Raji (cell line): ENCODE measurements around the gene C1QTNF5.

Source experiments
- POLR2A ChIP-seq: IDR thresholded peaks from 2 replicates; pipeline ENCODE4 v1.6.1; 2011; ENCODE audit warnings: low read depth, low read length, control low read depth; ENCODE audit not compliant: insufficient read depth

C1QTNF5 gene

DNA sequence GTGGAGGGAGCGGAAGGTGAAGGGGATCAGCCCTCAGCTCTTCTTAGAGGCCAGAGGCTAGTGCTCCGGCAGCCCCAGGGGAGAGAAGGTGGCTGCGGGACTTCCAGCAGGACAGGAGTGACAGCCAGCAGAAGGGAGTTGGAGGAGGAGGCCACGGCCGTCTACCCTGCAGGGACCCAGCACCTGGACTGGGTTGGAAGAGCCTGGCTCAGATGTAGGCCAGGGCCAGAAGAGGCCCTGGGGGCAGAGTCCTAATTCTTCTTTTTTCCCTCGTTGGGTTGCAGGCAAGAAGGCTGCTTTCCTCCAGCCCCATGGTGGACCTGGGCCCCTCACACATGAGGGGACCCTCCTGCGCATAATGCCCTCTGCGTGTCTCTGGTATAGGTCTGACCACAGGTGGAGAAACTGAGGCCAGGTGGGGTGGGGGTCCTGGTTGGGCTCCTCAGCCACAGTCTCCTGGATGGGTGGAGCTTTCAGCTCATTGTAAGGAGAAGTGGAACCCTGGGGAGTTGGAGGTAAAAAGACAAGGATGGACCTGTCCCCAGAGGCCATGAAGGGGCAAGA, 21.5 kb downstream of the C1QTNF5 start:
- no peak for TF ChIP-seq POLR2A

DNA sequence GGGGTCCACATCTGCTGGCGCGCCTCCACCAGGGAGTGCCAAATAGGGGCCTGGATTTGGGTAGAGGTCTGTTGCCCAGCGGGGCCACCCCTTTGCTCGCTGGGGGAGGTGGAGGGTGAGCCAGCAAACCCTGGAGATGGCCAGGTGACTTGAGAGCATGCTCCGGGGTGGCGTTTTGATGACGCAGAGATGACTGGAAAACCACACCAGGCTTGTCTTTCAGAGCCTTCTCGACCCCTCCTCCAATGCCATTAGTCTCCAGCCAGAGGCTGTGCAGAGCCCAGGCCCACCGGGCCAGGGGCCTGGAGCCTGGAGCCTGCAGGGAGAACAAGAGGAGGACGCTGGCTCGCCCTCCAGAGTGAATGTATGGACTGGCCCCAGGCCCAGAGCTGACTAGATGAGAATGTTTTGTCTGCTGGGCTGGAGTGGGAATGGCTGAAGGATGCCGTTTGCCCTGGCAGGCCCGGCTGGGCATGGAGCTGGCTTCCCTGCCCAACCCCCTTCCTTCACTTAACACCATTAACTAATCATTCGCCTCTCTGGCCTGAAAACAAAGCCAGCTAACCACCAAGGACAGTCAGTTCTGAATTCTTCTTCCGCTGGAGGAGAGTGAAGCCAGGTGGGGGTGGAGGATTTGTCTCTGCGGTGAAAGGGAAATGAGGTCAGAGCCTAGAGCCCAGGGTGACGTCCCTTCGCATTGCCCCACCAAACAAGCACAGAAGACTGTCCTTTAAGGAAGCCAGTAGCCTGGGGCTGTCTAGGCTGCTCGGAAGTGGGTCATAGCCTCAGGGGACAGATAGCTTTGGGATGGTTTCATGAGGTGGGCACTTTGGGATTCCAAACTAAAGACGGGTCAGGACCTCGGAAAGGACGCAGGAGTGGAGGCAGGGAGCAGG, 22.2 kb downstream of the C1QTNF5 start:
- TF ChIP-seq POLR2A = no peak

DNA sequence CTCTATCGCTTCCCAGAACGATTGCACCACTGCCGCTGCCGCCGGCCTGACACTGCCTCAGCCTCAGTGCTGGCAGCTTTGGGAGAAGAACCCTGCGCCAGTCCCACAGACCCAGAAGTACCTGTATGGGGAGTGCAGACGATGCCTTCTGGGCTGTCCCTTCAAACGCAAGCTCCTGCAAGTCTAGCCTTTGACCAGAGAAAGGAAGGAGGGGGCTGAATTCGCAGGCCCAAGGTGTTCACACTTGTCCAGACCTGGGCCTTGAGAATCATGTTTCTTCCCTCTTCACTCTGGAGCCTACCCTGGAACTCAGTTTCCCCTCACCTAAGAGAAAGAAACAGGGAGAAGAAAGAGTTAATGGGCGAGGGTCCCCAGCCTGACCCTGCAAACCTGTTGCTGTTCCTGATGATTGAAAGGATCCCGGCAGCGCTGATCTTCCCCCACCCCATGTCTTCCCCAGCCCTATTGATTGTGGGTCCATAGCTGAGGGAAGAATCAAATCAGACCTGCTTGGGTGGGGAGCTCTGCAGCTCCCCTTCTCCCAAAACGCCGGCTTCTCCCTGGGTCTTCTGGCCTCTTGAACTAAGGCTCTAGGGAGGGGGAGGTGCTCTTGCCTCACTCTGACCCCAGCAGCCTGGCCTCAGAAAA, 23.0 kb downstream of the C1QTNF5 start:
- TF ChIP-seq POLR2A = no peak

DNA sequence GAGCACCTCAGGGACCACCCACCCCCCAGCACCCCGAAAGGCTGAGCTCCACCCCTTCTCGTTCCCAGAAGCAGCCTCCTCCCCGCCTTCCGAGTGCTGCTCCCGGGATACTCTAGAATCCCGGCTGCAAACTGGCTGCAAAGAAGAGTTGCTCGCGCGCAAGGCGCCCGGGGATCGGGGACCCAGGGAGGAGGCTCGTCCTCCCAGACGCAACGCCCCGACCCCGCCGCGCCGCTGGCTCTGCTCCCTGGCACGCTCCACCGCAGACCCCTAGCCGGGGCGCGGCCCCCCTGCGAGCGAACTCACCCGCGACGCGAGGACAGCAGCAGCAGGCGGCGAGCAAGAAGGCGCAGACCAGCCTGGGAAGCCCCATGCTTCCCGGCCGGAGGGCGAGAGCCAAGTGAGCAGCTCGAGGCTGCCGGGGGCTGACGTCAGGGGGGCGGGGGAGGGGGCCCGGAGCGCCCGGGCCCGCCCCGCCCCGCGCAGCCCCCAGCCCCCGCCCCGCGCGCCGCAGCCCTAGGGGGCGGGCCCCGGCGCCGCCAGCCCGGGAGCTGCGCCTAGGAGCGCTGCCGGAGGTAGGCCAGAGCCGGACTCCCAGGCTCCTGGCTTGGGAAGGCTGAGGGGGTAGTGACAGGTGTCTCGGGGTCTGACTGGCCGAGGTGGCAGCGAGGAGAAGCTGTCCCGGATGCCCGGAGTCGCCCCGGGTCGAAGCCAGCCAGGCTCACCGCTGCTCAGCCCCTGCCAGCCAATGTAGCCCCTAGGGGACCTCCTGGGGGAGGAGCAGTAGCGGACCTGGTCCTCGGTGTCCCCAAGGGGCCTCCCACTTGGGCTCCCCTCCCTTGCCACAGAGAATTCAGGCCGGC, 23.7 kb downstream of the C1QTNF5 start, which contains the start of gene MCAM:
Gene MCAM, minus strand, starts transcription at position 402 of the 863 bp plus-strand sequence. Its CDS starts 29 bp downstream, at position 373.
- TF ChIP-seq POLR2A = no peak

DNA sequence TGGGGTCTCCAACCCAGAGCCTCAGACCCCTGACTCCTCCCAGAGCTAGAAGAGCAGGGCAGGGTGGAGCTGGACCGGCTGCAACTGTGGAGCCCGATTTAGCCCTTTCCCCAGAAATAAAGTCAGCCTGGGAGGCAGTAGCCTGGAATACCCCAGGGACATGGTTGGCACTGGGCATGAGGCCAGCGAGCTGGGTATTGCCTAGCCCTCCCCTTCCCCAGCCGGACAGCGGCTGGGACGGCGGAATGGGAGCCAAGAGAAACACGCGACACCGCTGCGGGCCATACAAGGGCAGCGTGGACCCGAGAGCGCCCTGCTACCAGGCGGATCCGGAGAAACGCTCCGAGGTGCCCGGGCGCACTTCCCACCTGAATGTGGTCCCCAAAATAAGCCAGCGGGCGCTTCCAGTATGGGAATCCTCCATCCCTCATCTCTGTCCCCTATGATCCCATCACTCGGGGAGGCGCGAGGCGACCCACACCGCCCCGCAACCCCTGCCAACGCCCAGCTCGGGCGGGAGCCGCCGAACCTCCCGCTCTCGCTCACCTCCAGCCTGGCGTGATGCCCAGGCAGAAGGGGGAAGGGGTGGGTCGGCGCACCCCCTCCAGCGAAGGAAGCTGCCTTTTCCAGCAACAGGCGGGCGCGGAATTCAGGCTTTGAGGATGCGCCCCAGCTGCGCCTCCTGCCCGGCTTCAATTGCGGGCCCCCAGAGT, 24.5 kb downstream of the C1QTNF5 start:
- TF ChIP-seq POLR2A = no peak

DNA sequence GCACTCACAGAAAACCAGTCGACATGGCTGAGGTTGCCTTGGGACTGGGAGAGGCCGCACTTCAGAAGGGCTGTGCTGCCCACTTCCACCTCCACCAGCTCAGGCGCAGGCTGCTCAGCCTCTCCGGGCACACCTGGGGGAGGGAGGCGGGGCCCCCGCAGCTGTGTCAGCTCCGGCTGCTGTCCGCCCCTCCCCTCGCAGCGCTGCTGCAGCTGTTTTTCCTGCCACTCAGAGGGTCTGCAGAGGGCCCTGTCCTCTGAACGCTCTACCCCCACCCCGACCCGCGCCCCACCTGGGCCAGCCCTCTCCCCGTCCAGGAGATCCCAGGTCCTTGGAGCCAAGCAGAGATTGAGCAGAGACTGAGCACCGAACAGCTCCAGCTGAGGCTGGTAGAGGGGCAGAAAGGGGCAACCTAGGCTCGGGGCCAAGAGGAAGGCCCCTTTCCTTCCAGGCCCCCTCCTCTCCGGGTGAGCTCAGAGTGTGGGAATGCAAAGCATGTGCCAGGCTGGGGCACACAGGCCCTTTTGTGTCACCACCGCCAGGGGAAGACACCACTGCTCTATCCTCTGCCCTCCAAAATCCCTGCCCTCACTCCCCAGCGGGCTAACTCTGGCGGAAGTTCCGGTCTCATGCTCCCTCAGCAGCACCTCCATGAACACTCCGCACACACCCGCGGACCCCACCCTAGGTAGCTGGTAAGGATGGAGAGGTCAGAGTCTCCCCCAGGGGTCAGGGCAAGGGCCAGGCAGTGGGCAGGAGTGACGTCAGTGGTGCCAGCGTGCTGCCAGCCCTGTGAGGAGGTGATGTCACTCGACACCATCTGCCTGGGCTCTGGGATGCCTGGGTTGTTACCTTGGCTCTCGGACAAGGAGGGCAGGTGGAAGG, 25.3 kb downstream of the C1QTNF5 start:
- TF ChIP-seq POLR2A = peak; percentile 45; the same call in 1 of the 2 replicates

DNA sequence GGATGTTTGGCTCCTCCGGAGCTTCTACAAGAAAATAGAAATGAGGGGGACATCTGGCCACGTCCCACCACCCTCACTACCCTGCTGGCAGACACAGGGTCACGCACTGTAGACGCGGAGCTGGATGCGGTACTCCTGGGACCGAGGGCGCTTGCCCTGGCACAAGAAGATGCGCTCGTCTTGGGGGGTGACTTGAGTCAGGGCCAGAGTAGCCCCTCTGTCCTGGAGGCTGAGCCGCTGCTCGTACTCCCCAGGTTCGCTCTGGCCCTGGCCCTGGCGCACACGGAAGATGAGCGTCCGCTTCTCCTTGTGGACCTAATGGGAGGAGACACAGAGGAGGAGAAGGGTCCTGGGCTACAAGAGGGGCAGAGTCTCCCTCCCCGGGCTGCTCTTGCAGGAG, 26.0 kb downstream of the C1QTNF5 start:
- no peak for TF ChIP-seq POLR2A

DNA sequence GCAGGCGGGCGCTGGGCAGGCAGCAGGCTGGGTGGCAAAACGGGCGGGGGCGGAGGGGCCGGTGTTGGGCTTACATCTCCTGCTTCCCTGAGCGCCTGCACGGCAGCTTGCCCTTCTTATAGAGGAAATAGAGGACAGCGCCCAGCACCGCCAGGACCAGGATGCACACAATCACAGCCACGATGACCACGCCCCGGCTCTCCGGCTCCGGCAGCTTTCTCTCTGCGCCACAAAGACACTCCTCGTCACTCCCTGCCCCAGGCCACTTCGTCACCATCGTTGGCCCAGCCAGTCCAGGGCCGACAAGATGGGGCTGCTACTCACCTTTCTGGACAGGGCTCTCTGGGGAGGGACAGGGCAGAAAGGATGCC, 30.0 kb downstream of the C1QTNF5 start:
- TF ChIP-seq POLR2A = no peak

DNA sequence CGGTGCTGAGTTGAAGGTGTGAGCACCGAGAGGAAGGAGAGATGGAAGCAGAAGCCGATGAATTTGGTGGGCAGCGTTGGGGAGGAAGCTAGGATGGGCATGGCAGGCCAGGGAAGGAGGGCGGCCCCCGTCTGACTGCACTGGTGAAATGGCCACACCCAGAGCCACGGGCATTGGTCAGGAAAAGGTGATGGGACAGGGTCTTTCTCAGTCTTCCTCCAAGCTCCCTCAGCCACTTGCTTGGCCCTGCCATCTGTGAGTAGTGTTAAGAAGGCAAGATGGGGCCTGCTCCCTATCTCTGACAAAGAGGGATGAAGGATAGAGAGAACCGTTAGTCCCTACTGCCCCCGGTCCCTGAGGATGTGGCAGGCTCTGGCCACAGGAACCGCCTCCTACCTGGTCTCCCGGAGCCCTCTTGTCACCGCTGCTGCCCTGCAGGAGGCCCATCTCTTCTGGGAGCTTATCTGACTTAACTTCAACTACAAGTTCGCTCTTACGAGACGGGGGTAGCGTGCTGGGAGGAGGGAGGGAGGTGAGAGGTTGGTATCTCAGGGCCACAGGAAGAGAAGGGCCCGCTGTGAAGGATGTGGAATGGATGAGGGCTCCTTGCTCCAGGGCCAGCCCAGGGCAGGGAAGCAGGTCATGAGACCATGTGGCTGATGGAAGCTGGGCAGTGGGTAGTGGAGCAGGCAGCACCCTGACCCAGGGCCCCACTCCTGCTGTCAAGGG, 30.6 kb downstream of the C1QTNF5 start:
- TF ChIP-seq POLR2A = no peak

DNA sequence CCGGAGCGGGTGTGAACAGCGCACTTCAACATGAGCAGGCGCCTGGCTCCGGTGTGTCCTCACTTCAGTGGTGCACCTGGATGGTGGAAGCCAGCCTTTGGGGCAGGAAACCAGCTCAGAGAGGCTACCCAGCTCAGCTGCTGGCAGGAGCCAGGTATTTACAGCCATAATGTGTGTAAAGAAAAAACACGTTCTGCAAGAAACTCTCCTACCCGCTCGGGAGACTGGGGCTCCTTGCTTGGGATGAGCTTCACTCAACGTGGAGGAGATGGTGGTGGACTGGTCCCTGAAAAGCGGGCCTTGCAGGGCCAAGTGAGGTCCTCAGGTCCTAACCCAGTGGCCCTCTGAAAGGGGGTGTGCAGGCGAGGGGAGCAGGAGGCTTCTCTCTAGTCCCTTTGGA, 31.3 kb downstream of the C1QTNF5 start:
- no peak for TF ChIP-seq POLR2A

DNA sequence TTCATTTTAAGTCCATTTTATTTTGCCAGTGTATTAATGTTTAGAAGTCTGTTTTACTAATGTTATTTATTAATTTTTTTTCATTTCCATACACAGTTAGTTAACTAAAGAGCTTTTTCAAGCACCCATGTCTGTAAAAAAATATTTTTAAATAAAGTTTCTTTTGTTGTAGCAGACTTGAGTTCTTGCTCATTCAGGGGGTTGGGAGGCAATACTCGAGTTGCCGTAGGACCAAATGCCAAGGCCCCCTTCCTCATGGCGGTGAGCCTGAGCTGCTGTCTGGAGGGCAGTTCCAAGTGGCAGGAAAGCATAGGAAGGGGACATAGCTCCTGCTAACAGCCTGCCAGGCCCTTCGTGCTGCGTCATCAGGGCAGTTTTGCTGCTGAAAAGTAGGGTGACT, 32.7 kb downstream of the C1QTNF5 start:
- no peak for TF ChIP-seq POLR2A

DNA sequence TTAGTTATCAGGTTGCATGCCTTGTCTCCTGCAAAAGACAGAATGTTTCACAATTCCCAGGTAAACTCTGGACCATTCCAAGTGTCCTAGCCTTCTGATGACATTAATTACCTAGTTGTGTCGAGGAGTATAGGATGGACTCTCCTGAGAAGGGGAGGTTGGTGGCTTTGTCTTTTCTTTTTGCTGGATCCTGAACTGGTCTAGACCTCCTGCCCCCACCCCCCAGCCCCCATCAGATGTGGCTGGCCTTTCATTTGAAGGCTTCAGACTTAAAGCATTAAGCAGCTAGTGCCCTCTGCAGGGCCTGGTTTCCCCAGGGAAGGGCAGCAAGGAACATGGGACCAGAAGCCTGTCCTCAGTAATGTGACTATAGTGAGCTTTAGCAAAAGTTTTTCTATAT, 33.5 kb downstream of the C1QTNF5 start:
- no peak for TF ChIP-seq POLR2A

DNA sequence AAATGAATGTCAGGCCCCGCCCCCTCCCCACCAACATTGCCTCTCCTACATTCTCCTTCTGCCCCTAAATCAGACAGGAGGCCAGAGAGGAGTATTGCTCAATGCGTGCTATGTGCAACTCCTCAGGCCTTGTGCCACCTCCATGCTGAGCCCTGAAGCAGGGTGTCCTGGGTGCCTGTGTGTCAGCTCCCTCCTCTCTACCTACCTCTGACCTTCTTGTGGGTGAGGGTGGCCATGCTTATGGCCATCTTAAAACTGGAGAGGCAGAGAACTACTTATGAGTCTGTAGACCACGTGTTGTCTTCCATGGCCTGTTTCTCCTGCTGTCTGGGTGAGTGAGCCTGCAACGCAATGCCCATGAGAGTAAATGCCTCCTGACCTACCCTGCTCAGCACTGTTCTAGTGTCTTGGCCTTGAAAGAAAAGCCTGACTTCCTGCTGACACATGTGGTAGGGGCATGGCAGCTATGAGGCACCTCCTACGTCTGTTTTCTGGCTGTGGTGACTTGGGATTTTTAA, 34.3 kb downstream of the C1QTNF5 start:
- no peak for TF ChIP-seq POLR2A
